D341Med (cell line): Measurements from ENCODE around the gene MAPK13.
A peak's percentile ranks its signal among the peaks of the same experiment; 100 is the strongest.
"Not testable (repeated sequence)": the region's sequence is repeated elsewhere in the genome, so short reads cannot be mapped to it uniquely, and the experiment has no call there.

Source experiments
- DNase-seq: peaks from one replicate; pipeline ENCODE4 v3.0.0; 2012; ENCODE audit warnings: low spot score

Gene MAPK13

GRCh38 chr6:36129941-36130666, at the start of gene MAPK13:
Gene MAPK13, plus strand, starts transcription at chr6:36130513. Its CDS starts 70 bp downstream, at chr6:36130583.
- no peak for DNase-seq

- DNase-seq = no peak
These were observed 48.0 kb upstream of the MAPK13 start for GRCh38 chr6:36082318-36082717.

- DNase-seq = no peak
These were observed 46.9 kb upstream of the MAPK13 start for GRCh38 chr6:36083446-36083845.

GRCh38 chr6:36088204-36088603, 42.1 kb upstream of the MAPK13 start:
- DNase-seq = not testable (repeated sequence)

GRCh38 chr6:36089048-36089447, 41.3 kb upstream of the MAPK13 start:
- no peak for DNase-seq

- no peak for DNase-seq
These were observed 36.1 kb upstream of the MAPK13 start for GRCh38 chr6:36094238-36094637.

- DNase-seq = peak; percentile 80
These were observed 35.4 kb upstream of the MAPK13 start for GRCh38 chr6:36094753-36095496.

GRCh38 chr6:36095497-36096391, 34.6 kb upstream of the MAPK13 start:
- DNase-seq = no peak

GRCh38 chr6:36098253-36098919, 31.9 kb upstream of the MAPK13 start:
- DNase-seq = no peak

- no peak for DNase-seq
These were observed 31.2 kb upstream of the MAPK13 start for GRCh38 chr6:36098920-36099647.

- DNase-seq = peak; percentile 60
These were observed 30.3 kb upstream of the MAPK13 start for GRCh38 chr6:36099869-36100483.

GRCh38 chr6:36101691-36102090, 28.6 kb upstream of the MAPK13 start:
- DNase-seq = no peak

- DNase-seq = no peak
These were observed 27.5 kb upstream of the MAPK13 start for GRCh38 chr6:36102853-36103252.

GRCh38 chr6:36104836-36105235, 25.5 kb upstream of the MAPK13 start:
- peak; percentile 74 for DNase-seq

GRCh38 chr6:36109092-36109491, 21.2 kb upstream of the MAPK13 start:
- no peak for DNase-seq

- no peak for DNase-seq
These were observed 20.3 kb upstream of the MAPK13 start for GRCh38 chr6:36110050-36110449.

- no peak for DNase-seq
These were observed 19.4 kb upstream of the MAPK13 start for GRCh38 chr6:36110863-36111262.

GRCh38 chr6:36111526-36111925, 18.8 kb upstream of the MAPK13 start:
- no peak for DNase-seq

- DNase-seq = no peak
These were observed 17.3 kb upstream of the MAPK13 start for GRCh38 chr6:36113049-36113448.

GRCh38 chr6:36113703-36114102, 16.6 kb upstream of the MAPK13 start:
- DNase-seq = no peak
